Activated CD8-positive, alpha-beta memory T cell treated with anti-CD3 and anti-CD28 coated beads, Interleukin-2, amount 10 ng/mL, durations not matched to agents 7 days and 5 days (primary cell): ENCODE results near the gene SLC22A5. TPM values are rescaled to one million over a fixed set of nuclear protein-coding genes. Genes with fewer than 3 reads are reported as not detected.

Experiments
- ATAC-seq: fragments of 150-1000 bp; cut with Tn5 transposase; one replicate; pipeline ENCODE4 v1.10.0; 2021; ENCODE audit warnings: moderate library complexity
- CTCF ChIA-PET: fragments of 350-600 bp; sonication (Branson Sonifier 250); formaldehyde crosslinking; loops from one replicate; lab custom pipeline; 2021; ENCODE audit warnings: antibody characterized with exemption; lab: Charles Lee
- DNase-seq: peaks from one replicate; pipeline ENCODE4 v3.0.0-alpha.2; 2020
- H3K27ac Mint-ChIP-seq: one replicate; pipeline ENCODE4 v1.8.0; 2021; ENCODE audit warnings: mild to moderate bottlenecking, mixed read lengths
- H3K27me3 Mint-ChIP-seq: one replicate; pipeline ENCODE4 v1.8.0; 2021; ENCODE audit warnings: mixed read lengths
- H3K36me3 Mint-ChIP-seq: one replicate; pipeline ENCODE4 v1.8.0; 2021; ENCODE audit warnings: mild to moderate bottlenecking, mixed read lengths
- H3K4me1 Mint-ChIP-seq: one replicate; pipeline ENCODE4 v1.8.0; 2021; ENCODE audit warnings: mixed read lengths
- H3K4me3 Mint-ChIP-seq: one replicate; pipeline ENCODE4 v1.8.0; 2021; ENCODE audit warnings: mild to moderate bottlenecking, moderate library complexity, mixed read lengths
- H3K9me3 Mint-ChIP-seq: one replicate; pipeline ENCODE4 v1.8.0; 2022; ENCODE audit warnings: low read depth, mixed read lengths
- total RNA-seq, 2 experiments: library from RNA; stranded (reverse); gene quantifications; one replicate each; pipeline ENCODE4 v1.2.3, GENCODE V29; 2021

Gene SLC22A5
- total RNA-seq, 2 experiments from 2014 or later, result 3.9 to 4.5 TPM

DNA sequence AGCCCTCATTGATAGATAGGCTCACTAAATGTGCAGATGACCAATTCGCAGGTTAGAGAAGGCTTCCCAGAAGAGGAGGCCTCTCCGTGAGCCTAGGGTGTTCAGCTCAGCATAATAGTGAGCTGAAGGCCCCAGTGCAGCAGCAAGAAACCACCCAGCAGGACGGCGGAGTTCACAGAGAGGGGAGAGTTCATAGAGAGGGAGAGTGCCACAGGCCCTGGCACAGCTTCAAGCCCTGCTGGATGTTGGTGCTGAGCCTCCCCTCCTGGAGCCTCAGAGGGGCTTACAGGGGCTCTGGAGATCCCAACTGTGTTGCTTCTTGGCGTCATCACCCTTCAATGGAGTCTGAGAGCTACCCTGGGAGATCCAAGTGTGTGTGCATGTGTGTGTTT is 2.1 kb downstream of the SLC22A5 start:
- Mint-ChIP-seq H3K9me3 (no peaks in the 10 kb centered on the region), H3K27me3 (no peaks in the 10 kb centered on the region), H3K36me3 (no peaks in the 10 kb centered on the region), H3K4me3 (peak overlapping the region; percentile 75), H3K4me1 (peaks cover 20% of the 10 kb centered on the region), H3K27ac (no peak overlapping the region)
- CTCF ChIA-PET, result interaction anchor here (0.8 to 4.1 kb wide), 6 partner anchors 10 to 191 kb away, joined by 3 to 18 read pairs (median 6); no protein-coding TSS in a partner anchor
- ATAC-seq (no peak), DNase-seq (no peak)

DNA sequence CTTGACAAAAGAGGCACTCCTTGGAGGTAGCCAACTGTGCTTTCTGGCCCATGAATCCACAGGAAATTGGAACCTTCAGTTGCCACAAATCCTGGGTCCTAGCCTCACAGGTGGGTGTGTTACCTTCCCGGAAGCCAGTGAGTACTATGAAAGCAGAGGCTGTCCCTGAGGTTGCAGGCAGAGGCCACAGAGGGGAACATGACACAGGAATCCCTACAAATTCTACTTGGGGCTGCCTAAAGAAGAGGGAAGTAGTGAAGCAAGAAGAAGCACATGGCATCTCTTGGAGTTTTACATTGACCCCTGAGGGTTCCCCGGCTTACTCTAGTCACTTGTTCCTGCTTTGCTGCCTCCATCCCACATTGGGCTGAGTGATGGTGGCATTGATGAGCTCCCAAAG is 2.6 kb downstream of the SLC22A5 start:
- ATAC-seq, result no peak
- DNase-seq, result no peak
- no peaks in the 10 kb centered on the region for H3K27me3 Mint-ChIP-seq
- H3K9me3 Mint-ChIP-seq, result no peaks in the 10 kb centered on the region
- no peak overlapping the region for H3K27ac Mint-ChIP-seq
- no peaks in the 10 kb centered on the region for H3K36me3 Mint-ChIP-seq
- no peak overlapping the region for H3K4me3 Mint-ChIP-seq
- peaks cover 20% of the 10 kb centered on the region for H3K4me1 Mint-ChIP-seq
- CTCF ChIA-PET, result interaction anchor here (1.1 to 1.9 kb wide), 4 partner anchors 10 to 192 kb away, joined by 3 to 6 read pairs (median 5); no protein-coding TSS in a partner anchor

DNA sequence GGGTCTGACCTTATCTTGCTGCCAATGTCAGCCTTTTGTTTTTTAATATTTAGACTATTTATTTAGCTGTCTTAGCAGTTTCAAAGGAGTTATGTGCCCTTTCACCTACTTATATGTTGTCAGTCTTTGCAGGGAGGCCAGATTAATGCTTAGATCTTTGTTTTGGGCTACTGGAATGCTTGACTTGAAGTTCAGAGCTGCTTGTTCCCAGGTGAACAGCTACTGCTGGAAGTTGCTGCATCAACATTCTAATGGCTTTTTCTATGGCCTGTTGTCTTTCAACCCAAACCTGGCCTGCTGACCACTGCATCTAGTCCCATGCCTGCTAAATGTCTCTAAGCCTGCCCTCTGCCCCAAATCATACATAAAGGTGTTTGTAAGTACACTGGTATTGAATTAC is 3.0 kb downstream of the SLC22A5 start:
- peaks cover 20% of the 10 kb centered on the region for H3K4me1 Mint-ChIP-seq
- H3K27me3 Mint-ChIP-seq, result no peaks in the 10 kb centered on the region
- DNase-seq (no peak), ATAC-seq (no peak)
- H3K36me3 Mint-ChIP-seq, result no peaks in the 10 kb centered on the region
- CTCF ChIA-PET, result interaction anchor here (1.3 to 2.2 kb wide), 4 partner anchors 9 to 134 kb away, joined by 4 to 6 read pairs (median 6); no protein-coding TSS in a partner anchor
- no peaks in the 10 kb centered on the region for H3K9me3 Mint-ChIP-seq
- H3K27ac Mint-ChIP-seq, result no peak overlapping the region
- no peak overlapping the region for H3K4me3 Mint-ChIP-seq

DNA sequence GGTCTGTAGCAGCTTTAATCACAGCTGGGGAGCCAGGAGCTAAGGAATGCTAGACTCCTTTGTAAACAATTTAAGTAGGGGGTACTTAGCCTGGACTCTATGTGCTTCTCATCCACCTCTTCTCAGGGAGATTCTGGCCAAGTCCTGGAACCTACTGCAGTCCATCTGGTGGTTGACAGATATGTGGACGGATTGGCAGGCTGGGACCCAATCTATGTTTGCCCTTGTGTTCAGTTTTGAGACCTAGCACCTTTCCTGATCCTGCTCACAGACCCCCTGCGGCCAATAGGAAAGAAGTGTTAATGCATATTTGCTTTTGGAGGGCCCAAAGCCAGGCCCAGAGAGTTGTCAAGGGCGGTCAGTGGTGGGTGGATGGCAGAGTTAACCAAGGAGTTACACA is 6.4 kb downstream of the SLC22A5 start:
- Mint-ChIP-seq H3K4me1 (peaks cover 9% of the 10 kb centered on the region), H3K36me3 (no peaks in the 10 kb centered on the region), H3K9me3 (no peaks in the 10 kb centered on the region), H3K27me3 (no peaks in the 10 kb centered on the region), H3K4me3 (no peak overlapping the region), H3K27ac (no peak overlapping the region)
- CTCF ChIA-PET, result interaction anchor here (1.2 to 2.0 kb wide), 4 partner anchors 21 to 138 kb away, joined by 3 to 5 read pairs (median 4); no protein-coding TSS in a partner anchor
- DNase-seq, result no peak
- ATAC-seq, result no peak

DNA sequence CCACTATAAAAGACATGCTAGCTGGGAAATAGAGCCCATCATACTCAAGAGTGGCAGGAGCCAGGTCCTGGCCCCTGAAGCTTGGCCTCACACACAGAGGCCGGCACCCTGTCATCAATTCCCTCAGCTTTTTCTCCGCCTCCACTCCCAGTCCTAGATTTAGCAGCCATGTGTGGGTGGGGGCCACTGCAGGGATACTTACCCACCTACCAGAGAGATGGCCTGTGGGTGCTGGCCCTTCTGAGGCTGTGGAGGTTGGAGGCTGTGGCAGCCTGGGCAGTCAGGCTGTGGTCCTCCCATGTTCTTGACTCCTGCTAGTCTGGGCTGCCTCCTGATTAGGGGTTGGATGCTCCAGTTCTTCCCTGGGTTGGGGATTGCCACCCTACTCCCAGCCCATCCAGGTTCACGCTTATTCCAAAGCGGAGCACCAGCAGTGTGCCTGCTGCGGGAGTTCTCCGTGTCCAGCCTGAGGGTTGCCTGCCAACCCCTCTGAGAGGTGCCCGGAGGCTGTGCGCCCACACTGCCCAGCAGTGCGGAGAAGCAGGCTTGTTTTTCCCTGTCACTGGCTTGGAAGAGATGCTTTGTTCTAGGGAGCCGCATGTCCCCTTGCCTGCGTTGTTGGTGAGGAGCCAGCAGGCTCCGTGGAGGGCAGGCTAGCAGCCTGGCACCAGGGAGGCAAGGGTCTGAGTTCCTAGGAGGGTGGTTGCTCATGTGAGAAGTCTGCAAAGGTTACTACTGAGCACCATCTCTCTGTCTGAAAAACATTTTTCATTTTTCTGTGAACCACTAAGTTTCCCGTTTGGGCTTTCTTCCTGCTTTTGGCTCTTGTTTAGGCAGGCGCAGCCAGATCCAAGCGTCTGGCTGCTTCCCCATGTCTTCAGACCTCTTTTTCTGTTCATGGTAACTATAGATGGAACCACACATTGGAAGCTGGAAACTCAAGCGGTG is 7.5 kb downstream of the SLC22A5 start:
- Mint-ChIP-seq H3K36me3 (no peaks in the 10 kb centered on the region), H3K27me3 (no peaks in the 10 kb centered on the region), H3K9me3 (no peaks in the 10 kb centered on the region), H3K4me3 (no peak overlapping the region), H3K27ac (no peak overlapping the region), H3K4me1 (peaks cover 2% of the 10 kb centered on the region)
- CTCF ChIA-PET, result interaction anchor here (1.0 to 1.7 kb wide), 5 partner anchors 10 to 126 kb away, joined by 3 to 6 read pairs (median 3); no protein-coding TSS in a partner anchor
- ATAC-seq (no peak), DNase-seq (no peak)

DNA sequence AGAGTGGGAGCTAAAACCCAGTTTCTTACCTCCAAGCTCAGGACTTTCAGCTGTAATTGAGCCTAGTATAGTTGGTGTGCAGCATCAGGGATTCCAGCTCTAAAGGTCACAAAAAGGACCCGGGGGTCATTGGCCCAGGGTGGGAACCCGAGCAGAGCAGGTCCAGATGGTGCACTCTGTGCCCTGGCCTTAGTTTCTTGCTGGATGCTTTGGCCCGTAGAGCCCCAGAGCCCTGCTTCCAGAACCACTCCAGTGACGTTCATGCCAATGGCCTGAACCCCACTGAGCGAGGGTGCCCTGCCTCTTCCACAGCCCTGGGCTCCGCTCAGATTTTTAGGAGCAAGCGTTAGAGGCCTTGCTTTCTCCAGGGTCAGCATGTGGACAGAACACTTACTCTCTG is 8.2 kb downstream of the SLC22A5 start:
- H3K27ac Mint-ChIP-seq, result no peak overlapping the region
- no peaks in the 10 kb centered on the region for H3K9me3 Mint-ChIP-seq
- CTCF ChIA-PET, result interaction anchor here (1.0 to 1.7 kb wide), 3 partner anchors 9 to 149 kb away, joined by 3 to 6 read pairs (median 3); no protein-coding TSS in a partner anchor
- no peaks in the 10 kb centered on the region for H3K4me1 Mint-ChIP-seq
- H3K4me3 Mint-ChIP-seq, result no peak overlapping the region
- DNase-seq (no peak), ATAC-seq (no peak)
- no peaks in the 10 kb centered on the region for H3K36me3 Mint-ChIP-seq
- H3K27me3 Mint-ChIP-seq, result no peaks in the 10 kb centered on the region

DNA sequence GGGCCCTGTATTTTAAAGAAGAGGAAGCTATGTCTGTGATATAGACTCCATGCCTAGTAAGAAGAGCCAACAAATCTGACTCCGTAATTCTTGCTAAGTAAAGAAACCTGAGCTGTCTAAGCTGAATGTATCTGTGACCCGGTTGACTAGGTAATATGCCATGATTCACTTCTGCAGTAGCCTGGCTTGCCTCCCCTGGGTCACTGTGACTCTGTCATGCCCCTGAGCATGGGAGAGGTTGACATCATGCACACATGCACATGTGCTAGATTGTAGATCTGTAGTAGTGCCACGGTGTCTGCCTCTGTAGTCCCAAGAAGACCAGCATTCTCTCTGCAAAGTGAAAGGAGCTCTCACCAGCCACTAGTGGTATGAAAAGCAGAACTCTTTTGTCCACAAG is 9.1 kb downstream of the SLC22A5 start:
- no peak for DNase-seq
- Mint-ChIP-seq H3K4me3 (no peak overlapping the region), H3K4me1 (no peaks in the 10 kb centered on the region), H3K27me3 (no peaks in the 10 kb centered on the region), H3K27ac (no peak overlapping the region), H3K9me3 (no peaks in the 10 kb centered on the region), H3K36me3 (no peaks in the 10 kb centered on the region)
- CTCF ChIA-PET, result interaction anchor here (0.8 to 1.7 kb wide), 4 partner anchors 8 to 148 kb away, joined by 3 to 6 read pairs (median 3); no protein-coding TSS in a partner anchor
- ATAC-seq, result no peak

DNA sequence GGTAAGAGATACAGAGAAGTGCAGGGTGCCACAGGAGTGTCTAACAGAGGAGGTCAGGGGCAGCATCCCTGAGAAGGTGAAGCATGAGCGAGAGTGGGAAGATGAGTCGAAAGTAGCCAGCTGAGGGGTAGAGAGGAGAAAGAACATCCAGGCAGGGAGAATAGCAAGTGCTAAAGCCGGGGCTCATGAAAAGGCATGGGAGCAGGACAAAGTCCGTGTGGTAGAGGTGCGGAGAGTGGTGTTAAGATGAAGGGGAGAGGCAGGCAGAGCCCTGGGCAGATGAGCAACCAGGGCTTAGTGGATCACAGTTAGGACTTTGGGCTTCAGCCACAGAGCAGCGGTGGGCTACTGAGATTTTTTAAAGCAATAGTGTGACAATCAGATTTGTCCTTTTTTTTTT is 10.5 kb downstream of the SLC22A5 start:
- CTCF ChIA-PET, result no interaction called here
- Mint-ChIP-seq H3K27me3 (no peaks in the 10 kb centered on the region), H3K4me1 (peaks cover 1% of the 10 kb centered on the region), H3K36me3 (no peaks in the 10 kb centered on the region), H3K9me3 (no peaks in the 10 kb centered on the region), H3K27ac (no peak overlapping the region), H3K4me3 (no peak overlapping the region)
- ATAC-seq (no peak), DNase-seq (no peak)

DNA sequence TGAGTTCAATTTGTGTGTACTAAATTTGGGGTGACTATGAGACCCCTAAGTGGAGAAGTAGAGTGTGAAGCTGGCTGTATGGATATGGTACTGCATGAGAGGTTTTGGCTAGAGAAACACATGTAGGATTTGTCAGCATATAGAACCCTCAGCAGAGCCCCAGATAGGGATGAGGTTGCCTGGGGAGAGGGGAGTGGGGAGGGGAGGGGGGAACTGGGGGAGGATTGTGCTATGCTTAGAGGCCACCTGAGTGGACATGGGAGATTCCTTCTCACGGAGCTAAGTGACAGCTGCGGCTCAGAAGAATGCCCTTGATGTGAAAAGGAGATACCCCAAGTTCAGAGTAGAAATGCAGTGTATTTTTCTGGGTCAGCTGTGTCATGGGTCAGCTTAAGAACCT is 11.2 kb downstream of the SLC22A5 start:
- Mint-ChIP-seq H3K27me3 (no peaks in the 10 kb centered on the region), H3K36me3 (no peaks in the 10 kb centered on the region), H3K4me1 (peaks cover 8% of the 10 kb centered on the region), H3K4me3 (no peak overlapping the region), H3K9me3 (no peaks in the 10 kb centered on the region), H3K27ac (no peak overlapping the region)
- CTCF ChIA-PET, result interaction anchor here (0.9 to 2.2 kb wide), 3 partner anchors 9 to 120 kb away, joined by 3 to 6 read pairs (median 3); partner anchors contain the start of gene SLC22A5
- DNase-seq (no peak), ATAC-seq (no peak)

DNA sequence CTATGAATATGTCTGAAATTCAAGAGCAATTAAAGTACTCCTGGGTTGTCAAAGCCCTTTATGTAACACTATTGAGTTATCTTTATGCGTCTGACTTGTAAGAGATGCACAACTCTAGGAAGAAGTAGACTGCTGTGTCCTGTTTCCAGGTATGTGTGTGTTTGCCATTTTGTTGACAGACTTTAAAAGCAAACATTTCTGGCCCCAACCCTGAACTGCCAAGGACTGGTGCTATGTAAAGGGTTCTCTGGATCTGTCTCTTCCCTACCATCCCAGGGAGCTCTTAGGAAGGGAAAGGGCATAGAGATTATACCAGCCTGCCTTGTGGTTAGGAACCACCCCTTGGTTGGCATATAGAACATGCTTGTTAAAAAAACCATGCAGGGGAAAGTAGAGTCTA is 12.1 kb downstream of the SLC22A5 start:
- no peak overlapping the region for H3K27ac Mint-ChIP-seq
- CTCF ChIA-PET, result interaction anchor here (1.0 to 2.2 kb wide), 3 partner anchors 10 to 201 kb away, joined by 3 to 6 read pairs (median 3); partner anchors contain the start of gene SLC22A5
- H3K9me3 Mint-ChIP-seq, result no peaks in the 10 kb centered on the region
- H3K27me3 Mint-ChIP-seq, result no peaks in the 10 kb centered on the region
- peaks cover 15% of the 10 kb centered on the region for H3K4me1 Mint-ChIP-seq
- no peaks in the 10 kb centered on the region for H3K36me3 Mint-ChIP-seq
- H3K4me3 Mint-ChIP-seq, result no peak overlapping the region
- ATAC-seq (no peak), DNase-seq (no peak)

DNA sequence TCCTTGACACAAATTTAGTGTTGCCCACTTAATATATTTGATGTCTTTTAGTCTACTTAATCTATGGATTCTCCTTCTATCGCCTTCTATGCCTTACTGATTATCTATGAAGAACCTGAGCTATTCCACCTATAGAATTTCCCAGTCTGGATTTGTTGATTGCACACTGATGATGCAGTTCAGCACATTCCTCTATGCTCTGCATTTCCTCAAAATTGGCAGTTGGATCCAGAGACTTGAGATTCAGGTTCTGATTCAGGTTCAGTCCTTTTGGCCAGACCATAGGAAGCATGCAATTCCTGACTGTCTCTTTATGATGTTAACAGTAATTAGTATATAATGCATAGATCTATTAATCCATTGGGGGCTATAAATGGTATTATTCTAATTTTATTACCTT is 13.8 kb downstream of the SLC22A5 start:
- H3K4me1 Mint-ChIP-seq, result peaks cover 27% of the 10 kb centered on the region
- no peak for DNase-seq
- CTCF ChIA-PET, result interaction anchor here (0.6 to 10.7 kb wide), 7 partner anchors 9 to 458 kb away, joined by 3 to 328 read pairs (median 3); no protein-coding TSS in a partner anchor
- no peaks in the 10 kb centered on the region for H3K27me3 Mint-ChIP-seq
- H3K4me3 Mint-ChIP-seq, result no peak overlapping the region
- no peak overlapping the region for H3K27ac Mint-ChIP-seq
- no peaks in the 10 kb centered on the region for H3K36me3 Mint-ChIP-seq
- H3K9me3 Mint-ChIP-seq, result no peaks in the 10 kb centered on the region
- ATAC-seq, result no peak

DNA sequence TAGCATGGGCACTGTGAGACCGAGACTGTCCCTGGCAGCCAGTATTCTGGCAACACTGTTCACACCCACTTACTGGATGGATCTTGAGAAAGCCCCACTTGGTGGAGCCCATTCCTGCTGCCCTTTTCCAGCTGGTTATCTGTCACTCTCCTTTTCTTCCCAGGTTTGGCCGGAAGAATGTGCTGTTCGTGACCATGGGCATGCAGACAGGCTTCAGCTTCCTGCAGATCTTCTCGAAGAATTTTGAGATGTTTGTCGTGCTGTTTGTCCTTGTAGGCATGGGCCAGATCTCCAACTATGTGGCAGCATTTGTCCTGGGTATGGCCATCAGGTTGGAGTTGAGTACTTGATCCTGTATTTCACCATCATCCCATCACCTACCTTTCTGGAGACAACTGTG is 14.5 kb downstream of the SLC22A5 start:
- no peak overlapping the region for H3K27ac Mint-ChIP-seq
- no peaks in the 10 kb centered on the region for H3K27me3 Mint-ChIP-seq
- peaks cover 32% of the 10 kb centered on the region for H3K4me1 Mint-ChIP-seq
- H3K36me3 Mint-ChIP-seq, result no peaks in the 10 kb centered on the region
- CTCF ChIA-PET, result interaction anchor here (10.7 kb wide), 1 partner anchor 117 kb away, joined by 328 read pairs; no protein-coding TSS in a partner anchor
- ATAC-seq, result no peak
- H3K4me3 Mint-ChIP-seq, result no peak overlapping the region
- H3K9me3 Mint-ChIP-seq, result no peaks in the 10 kb centered on the region
- no peak for DNase-seq

DNA sequence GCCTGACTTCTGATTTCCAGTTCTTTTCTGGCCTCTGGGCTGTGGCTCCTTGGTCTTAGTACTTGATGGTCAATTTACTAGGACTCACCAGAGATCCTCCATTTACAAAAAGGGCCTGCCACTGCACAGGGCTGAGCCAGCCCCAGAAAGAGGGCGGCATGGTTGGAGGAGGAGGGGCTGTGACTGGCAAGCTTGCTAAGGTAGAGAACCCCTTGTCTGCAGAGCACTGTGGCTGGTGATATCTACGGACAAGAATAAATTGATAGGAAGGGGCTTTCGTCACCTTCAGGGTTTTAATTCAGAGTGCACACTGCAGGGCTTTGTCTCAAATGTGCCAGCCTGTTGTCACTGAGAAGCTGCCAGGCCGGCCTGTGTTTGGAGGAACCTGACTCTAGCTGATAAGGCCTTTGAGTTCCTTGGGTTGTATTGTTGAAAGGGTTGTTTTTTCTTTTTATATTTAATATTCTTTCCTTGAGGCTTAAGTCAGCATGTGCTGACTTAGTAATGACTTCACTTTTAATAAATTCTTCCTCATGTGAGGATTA is 15.1 kb downstream of the SLC22A5 start:
- H3K4me1 Mint-ChIP-seq, result peaks cover 37% of the 10 kb centered on the region
- no peaks in the 10 kb centered on the region for H3K36me3 Mint-ChIP-seq

More for the DNA sequence above, 15.1 kb downstream of the SLC22A5 start:
- no peak overlapping the region for H3K4me3 Mint-ChIP-seq
- no peaks in the 10 kb centered on the region for H3K9me3 Mint-ChIP-seq
- no peak overlapping the region for H3K27ac Mint-ChIP-seq
- no peaks in the 10 kb centered on the region for H3K27me3 Mint-ChIP-seq
- ATAC-seq, result no peak
- CTCF ChIA-PET, result interaction anchor here (10.7 kb wide), 1 partner anchor 117 kb away, joined by 328 read pairs; no protein-coding TSS in a partner anchor
- no peak for DNase-seq
